ENCODE results near the gene SPATA9. TPM values are rescaled to one million over a fixed set of nuclear protein-coding genes. Genes with fewer than 3 reads are reported as not detected.

SPATA9 gene
- polyA plus RNA-seq, 1 of the 3 experiments (the other 2 are of a cell fraction), result 0.07 TPM

DNA sequence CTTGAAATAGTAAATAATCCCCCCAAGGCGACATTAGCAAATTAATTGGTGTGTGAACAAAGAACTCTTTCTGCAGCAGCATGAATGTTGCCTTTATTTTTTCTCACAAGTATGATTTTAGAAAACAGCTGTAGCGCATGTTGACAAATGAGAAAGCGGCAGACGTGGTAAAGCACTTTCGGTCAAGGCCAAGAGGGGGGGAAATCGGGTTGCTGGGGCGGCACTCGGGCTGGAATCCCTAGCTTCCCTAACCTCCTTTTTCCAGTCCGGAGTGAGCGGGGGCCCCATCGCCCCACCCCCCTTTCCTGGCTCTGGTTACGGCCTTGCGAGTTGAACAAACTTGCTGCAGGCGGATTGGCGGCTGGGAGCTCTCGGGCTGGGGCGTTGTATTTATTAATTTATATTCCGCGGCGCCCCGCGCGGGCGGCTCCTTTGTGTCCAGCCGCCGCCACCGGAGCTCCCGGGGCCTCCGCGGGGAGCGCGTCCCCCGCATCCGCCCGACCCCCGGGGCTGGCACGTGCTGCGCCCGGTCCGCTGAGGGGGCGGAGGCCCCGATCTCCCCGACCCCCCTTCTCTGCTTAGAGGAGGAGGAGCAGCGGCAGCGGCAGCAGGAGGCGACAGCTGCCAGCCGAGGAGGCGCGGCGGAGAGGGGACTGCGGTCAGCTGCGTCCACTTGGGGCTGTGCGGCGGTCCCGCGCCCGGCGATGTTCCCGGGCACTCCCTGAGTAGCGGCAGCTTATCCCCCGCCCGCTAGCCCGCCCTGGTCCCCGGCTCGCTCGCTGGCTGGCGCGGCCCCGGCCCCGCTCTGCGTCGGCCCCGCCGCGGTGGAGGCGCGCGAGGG lies 48.2 kb upstream of the SPATA9 start, which contains the start of gene RHOBTB3 (continued):
- TF ChIP-seq EZH2phosphoT487 (IDR thresholded peaks at IDR 0.05; ENCODE audit: borderline replicate concordance, low read depth), result no peak
- no peak for TF ChIP-seq MEF2A (IDR thresholded peaks at IDR 0.05; ENCODE audit: borderline replicate concordance, low read depth)
- no peak for TF ChIP-seq JUND (IDR thresholded peaks at IDR 0.05)
- TF ChIP-seq, protein P1, sequence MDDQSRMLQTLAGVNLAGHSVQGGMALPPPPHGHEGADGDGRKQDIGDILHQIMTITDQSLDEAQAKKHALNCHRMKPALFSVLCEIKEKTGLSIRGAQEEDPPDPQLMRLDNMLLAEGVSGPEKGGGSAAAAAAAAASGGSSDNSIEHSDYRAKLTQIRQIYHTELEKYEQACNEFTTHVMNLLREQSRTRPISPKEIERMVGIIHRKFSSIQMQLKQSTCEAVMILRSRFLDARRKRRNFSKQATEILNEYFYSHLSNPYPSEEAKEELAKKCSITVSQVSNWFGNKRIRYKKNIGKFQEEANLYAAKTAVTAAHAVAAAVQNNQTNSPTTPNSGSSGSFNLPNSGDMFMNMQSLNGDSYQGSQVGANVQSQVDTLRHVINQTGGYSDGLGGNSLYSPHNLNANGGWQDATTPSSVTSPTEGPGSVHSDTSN (IDR thresholded peaks at IDR 0.05), result no peak; the same call in 1 of the 2 replicates
- TF ChIP-seq TCF12 (IDR thresholded peaks at IDR 0.05), result peak; percentile 45; the same call in 1 of the 2 replicates
- TF ChIP-seq, protein P2, sequence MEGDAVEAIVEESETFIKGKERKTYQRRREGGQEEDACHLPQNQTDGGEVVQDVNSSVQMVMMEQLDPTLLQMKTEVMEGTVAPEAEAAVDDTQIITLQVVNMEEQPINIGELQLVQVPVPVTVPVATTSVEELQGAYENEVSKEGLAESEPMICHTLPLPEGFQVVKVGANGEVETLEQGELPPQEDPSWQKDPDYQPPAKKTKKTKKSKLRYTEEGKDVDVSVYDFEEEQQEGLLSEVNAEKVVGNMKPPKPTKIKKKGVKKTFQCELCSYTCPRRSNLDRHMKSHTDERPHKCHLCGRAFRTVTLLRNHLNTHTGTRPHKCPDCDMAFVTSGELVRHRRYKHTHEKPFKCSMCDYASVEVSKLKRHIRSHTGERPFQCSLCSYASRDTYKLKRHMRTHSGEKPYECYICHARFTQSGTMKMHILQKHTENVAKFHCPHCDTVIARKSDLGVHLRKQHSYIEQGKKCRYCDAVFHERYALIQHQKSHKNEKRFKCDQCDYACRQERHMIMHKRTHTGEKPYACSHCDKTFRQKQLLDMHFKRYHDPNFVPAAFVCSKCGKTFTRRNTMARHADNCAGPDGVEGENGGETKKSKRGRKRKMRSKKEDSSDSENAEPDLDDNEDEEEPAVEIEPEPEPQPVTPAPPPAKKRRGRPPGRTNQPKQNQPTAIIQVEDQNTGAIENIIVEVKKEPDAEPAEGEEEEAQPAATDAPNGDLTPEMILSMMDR (IDR thresholded peaks at IDR 0.05), result no peak

DNA sequence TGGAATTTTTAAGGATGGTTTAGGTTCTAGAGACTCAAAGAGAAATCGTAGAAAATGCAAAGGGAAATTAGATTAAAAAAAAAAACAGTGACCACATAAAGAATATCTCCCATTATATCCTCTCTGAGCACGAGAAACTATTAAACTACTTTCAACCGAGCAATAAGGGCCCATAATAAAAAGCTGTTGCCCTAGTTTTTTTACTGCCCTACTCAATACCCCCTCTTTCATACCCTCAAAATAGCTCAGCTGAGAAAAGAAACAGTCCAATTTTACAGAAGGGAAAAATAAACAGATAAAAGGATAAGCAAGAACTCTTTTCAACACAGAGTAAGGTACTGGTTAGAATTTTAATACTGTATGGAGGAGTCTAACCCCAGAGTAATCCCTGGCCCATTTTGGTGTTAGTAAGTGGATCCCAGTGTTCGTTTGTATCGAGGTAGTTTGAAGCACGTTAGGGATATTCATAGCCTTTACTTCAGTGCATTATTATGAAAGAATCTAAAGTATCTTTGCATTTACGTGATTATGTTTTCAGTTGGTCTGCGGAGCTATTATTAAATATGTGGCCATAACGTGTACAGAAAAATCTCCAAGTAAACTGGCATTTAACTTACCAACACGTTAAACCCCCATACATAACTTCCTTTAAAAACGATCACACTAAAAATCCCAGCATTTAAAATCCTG lies 47.4 kb upstream of the SPATA9 start:
- WGBS (ENCODE audit: low lambda C conversion rate), result 40% methylated on average over 11 of the region's 11 CpGs
- Histone ChIP-seq H3K4me3 (ENCODE audit: low read depth in 2 of 2, low read length in 1 of 2) (peak overlapping the region; percentile 80 to 98), H3K9ac (peak overlapping the region; percentile 82), H3K9me3 (no peaks in the 10 kb centered on the region), H3K9me2 (no peaks in the 10 kb centered on the region), H3K36me3 (replicated peaks in 1 of 2; ENCODE audit: control insufficient read depth in 1 of 2, insufficient read depth in 2 of 2, low read length in 1 of 2) (peaks cover 0 to 3% of the 10 kb centered on the region in 2 experiments), H3K4me1 (ENCODE audit: control insufficient read depth in 1 of 2, insufficient read depth in 2 of 2, low read depth in 1 of 2, low read length in 1 of 2) (peaks cover 30 to 44% of the 10 kb centered on the region in 2 experiments; a peak in 3 of 4 replicates), H4K20me1 (ENCODE audit: insufficient read depth) (no peaks in the 10 kb centered on the region), H3K27me3 (ENCODE audit: insufficient read depth) (no peaks in the 10 kb centered on the region), H3K79me2 (ENCODE audit: insufficient read depth) (peaks cover 38% of the 10 kb centered on the region), H3F3A (replicated peaks; ENCODE audit: insufficient read depth) (peaks cover 6% of the 10 kb centered on the region), H2AFZ (ENCODE audit: low read depth) (peak overlapping the region; percentile 72), H3K27ac (ENCODE audit: low read depth in 2 of 2, low read length in 1 of 2) (peak overlapping the region; percentile 77 to 97), H3K4me2 (peak overlapping the region; percentile 82)
- TF ChIP-seq JUND (IDR thresholded peaks at IDR 0.05) (no peak), ELF1 (IDR thresholded peaks at IDR 0.05) (no peak), SIN3A (IDR thresholded peaks at IDR 0.05; ENCODE audit: borderline replicate concordance, low read depth, low read length) (no peak), FOSL2 (IDR thresholded peaks at IDR 0.05; ENCODE audit: borderline replicate concordance, low read depth) (no peak), MEF2A (IDR thresholded peaks at IDR 0.05; ENCODE audit: borderline replicate concordance, low read depth) (no peak), GABPA (IDR thresholded peaks at IDR 0.05; ENCODE audit: low read depth) (no peak), EZH2phosphoT487 (IDR thresholded peaks at IDR 0.05; ENCODE audit: borderline replicate concordance, low read depth) (no peak), YY1 (IDR thresholded peaks at IDR 0.05; ENCODE audit: low read depth) (no peak)
- TF ChIP-seq, protein P3, sequence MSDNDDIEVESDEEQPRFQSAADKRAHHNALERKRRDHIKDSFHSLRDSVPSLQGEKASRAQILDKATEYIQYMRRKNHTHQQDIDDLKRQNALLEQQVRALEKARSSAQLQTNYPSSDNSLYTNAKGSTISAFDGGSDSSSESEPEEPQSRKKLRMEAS (IDR thresholded peaks at IDR 0.05; ENCODE audit: low read depth), result no peak
- no peak for DNase-seq
- ChIA-PET POLR2A (interaction anchor here (0.9 to 2.7 kb wide), 5 partner anchors 12 to 83 kb away, joined by 3 to 25 read pairs (median 4); partner anchors contain the start of gene RFESD), CTCF (interaction anchor here (0.9 to 5.5 kb wide), 10 partner anchors 11 to 119 kb away, joined by 3 to 30 read pairs (median 5); partner anchors contain the start of gene RFESD)
